NCI-H526 (cell line): ENCODE data around the gene ITPKB.
"Not testable (repeated sequence)": the region's sequence is repeated elsewhere in the genome, so short reads cannot be mapped to it uniquely, and the experiment has no call there.

ENCODE experiments used
- DNase-seq, 2 experiments: peaks; one replicate each; lab custom pipeline; 2025; lab: John Stamatoyannopoulos, UW

Gene ITPKB

DNA sequence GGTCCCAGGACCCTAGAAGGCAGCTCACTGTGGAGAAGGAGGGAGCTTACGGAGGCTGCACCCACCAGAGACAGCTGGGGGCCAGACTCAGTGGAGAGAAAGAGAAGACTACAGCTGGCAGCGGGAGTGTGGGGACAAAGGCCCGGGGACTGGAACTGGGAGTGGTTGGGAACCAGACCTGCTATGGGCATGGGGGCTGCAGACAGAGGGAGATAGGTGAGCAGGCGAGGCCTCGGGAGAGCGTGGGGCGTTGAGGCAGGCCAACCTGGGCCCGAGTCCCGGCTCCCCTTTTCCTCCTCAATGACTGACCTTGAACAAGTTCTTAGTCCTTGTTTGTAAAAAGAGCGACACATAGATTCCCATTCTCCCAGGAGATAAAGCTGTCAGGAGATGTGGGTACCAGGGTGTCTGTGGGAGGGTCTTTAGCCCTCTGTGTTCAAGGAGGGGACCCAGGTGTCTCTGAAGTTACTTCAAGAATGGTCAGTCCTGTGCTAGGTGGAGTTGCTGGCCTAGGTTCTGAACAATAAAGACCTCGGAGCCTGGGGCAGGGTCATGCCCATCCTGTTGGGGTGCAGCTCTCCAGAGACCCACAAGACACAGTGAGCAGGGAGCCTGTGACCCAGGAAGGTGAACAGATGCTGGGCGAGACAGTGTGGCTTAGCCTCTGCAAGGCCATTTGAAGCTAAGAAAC, 87.9 kb downstream of the ITPKB start:
- DNase-seq, result no peak

DNA sequence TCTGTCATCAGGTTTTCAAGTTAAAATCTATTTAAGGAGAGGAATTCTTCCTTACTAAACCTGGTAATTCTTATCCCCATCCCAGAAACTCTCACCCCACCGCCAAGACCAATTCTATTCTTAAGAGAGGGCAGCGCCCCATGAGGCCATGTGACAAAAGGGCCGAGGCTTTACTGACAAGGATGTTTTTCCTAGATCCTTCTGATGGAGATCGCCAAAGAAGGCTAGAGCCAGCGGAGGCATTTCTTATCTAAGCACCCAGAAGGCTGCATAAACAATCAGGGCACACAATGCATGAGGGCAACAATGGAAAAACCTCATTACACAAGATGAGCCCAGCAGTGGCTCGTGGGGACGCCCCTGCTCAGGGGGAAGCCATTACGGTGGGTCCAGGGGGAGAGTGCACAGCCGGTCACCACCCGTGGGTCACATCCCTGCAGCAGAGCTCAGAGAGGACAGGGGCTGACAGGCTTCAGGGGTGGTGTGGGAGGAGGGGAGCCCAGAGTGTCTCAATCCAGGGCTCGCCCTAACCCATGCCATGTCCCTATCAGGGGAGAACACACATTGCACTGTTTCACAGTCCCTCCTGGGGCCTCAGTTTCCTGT, 88.7 kb downstream of the ITPKB start:
- no peak for DNase-seq

GRCh38 chr1:226649780-226650179, 89.3 kb downstream of the ITPKB start:
- peak in 1 of 2 experiments; percentile 6 for DNase-seq

DNA sequence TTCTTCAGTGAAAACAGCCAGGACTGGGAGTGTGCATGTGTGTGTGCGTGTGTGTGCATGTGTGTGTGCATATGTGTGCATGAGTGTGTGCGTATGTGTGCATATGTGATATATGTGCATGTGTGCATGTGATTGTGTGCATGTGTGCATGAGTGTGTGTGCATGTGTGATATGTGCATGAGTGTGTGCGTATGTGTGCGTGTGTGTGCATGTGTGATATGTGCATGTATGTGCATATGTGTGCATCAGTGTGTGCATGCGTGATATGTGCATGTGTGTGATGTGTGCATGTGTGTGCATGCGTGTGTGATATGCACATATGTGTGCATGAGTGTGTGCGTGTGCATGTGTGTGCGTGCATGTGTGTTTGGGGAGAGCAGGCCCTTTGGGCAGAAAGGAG, 89.8 kb downstream of the ITPKB start:
- DNase-seq, result no peak

- no peak for DNase-seq
Observed at GRCh38 chr1:226648421-226648820, 90.7 kb downstream of the ITPKB start.

DNA sequence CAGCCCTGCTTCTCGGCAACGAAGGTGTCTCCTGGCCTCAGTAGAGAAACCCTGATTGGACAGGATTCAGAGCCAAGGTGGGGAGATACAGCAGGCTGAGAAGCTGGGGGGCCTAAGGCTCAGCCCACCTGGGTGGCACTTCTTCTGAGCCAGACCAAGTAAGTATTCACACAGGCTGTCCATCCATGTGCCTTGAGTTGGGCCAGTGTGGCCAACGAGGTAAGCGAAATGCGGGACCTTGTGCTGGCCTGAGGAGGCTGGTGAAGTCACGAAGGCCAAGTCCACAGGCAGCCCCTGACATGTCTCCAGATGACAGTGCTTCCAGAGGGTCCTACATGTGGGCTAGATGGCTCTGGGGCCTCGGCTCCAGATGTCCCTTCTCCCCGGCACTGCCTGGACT, 91.4 kb downstream of the ITPKB start:
- DNase-seq, result no peak

DNA sequence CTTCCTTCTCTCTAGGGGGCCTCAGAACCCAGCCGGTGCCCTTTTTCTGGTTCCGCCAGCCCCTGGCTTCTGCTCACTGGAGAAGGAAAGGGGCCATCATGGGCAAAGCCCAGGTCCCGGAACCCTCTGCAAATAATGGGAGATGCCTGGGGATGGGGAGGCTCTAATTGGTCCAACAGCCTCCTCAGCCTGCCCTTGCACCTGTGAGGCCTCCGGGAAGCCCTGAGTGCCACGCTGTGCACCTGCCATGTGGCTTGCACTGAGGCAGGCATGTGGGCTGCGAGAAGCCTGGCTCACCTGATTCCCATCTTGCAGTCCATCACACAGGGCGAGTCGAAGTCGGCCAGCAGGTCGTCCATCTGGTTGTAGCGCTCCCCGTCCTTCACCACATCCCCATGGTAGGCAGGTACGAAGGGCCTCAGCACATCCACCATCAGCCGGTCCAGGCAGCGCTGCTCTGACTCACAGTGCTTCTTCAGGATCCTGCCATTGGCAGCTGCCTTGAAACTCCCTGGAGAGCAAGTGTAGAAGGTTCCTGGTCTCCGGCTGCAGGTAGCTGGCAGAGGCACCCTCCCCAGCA, 92.1 kb downstream of the ITPKB start:
- no peak for DNase-seq

DNA sequence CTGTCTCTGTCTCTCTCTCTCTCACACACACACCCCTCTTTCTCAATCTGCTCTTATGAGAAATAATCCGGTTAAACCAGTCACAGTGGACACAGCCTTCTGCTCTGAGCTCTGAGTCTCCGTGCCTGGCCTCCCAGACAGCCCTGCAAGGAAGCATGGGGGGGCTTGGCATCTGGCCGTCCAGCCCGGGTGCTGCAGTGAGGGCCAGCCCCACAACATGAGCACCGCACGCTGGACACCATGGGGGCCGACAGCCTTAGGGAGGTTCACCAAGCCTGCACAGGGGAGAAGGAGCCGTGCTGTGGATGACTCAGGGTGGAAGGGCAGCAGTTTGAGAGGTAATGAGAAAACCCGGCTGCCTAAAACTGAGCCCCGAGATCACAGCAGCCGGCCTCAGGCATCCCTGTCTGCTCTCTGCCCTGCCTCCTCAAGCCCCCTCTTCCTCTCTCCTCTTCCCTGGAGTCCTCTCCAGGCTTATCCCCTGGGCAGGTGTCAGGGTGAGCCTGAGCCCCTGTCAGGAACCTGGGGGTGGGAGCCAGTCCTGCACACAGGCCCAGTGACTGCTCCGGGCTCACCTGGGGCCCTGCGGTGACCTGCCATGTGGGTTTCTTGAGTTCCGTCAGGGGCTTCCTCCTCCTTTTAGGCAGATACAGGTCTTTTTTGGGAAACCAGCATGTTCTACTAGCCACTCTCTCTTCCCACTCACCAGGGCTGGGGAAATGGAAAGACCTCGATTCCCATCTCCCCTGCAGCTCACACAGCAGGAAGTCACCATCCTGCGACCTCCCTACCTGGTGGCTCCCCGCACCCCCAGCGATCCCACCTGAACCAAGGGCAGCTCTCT, 92.8 kb downstream of the ITPKB start:
- no peak for DNase-seq

DNA sequence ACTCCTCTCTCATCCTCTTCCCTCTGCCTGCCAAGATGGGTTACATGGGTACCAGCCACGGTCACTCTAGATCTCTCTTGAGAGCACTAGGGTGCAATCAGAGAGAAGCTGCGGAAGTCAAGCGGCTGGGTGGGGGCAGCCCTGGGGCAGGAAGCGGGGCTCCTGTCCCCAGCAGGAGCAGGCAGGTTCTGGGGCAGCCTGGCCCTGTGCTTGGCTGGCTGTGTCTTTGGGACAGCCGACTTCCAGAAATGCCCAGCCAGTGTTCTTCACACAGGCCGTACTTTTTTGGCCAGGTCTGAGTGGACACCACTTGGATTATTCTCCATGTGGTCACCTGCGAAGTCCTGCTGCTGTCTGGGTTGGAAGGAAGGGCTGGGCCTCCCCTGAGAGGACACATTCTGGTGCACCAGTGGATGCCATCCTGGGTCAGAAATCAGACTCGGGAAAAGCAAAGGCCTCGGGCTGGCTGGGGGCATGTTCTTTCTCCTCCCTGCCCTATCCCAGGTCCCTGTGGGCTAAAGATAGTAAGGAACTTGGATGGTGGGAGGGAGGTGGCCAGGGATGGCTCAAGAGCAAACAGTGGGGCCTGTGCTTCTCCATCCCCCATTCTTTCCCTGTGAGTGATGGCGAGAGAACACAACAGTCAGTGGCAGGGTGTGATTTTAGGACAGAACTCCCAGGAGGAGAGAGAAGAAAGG, 93.7 kb downstream of the ITPKB start:
- no peak for DNase-seq

DNA sequence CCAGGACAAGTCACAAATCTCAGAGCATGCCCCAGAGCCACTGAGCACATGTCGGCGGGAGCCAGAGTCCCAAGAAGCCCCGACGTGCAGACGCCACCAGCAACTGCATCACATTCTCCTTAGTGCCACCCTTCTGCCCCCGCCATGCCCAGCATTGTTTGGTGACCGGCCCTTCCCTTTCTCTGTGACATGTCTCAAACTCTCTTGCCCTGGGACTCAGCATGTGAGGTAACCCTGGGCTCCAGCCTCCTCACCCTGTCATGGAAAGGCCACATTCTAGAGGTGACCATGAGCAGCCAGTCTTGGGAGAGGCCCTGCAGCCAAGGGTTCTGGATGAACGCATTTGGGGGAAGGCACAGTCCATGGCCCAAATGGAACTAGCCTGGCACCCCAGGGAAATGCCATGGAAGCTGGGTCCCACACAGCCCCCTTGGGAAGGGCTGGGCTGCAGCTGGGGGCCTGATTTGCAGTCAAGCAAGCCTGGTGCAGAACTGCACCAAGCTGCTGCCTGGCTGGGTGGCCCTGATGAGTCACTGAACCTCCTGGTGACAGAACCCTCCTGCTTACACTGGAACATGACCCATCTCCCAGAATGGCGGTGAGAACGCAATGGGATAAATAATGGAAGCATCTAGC, 94.4 kb downstream of the ITPKB start:
- no peak for DNase-seq

- no peak for DNase-seq
Observed at GRCh38 chr1:226643611-226644540, 95.2 kb downstream of the ITPKB start.

GRCh38 chr1:226643177-226643576, 95.9 kb downstream of the ITPKB start:
- no peak for DNase-seq

- no peak for DNase-seq
Observed at GRCh38 chr1:226642421-226642820, 96.7 kb downstream of the ITPKB start.

DNA sequence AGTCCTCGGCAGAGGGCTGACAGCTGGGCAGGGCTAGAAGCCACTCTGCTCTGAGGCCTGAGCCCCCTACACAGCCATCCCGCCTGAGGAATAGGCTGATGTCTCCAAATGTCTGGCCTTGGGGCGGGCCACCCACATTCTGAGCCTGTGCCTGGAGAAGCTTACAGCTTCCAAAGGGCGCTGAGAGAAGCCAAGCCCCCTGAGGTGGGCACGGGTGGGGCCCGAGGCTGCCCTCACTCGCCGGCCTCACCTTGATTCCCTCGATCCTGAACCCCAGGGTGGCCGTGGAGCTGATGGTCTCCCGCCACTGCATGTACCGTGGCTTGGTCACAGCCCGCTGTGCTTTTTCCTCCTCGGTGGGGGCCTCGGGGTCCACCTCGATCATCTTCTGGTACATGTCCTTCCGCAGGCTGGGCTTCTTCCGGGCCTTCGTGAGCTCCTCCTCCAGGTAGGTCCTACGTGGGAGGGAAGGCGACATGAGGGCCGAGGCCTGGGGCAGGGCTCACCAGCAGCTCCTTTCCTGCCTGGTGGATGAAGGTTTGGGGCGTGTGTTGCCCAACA, 97.3 kb downstream of the ITPKB start:
- no peak for DNase-seq

DNA sequence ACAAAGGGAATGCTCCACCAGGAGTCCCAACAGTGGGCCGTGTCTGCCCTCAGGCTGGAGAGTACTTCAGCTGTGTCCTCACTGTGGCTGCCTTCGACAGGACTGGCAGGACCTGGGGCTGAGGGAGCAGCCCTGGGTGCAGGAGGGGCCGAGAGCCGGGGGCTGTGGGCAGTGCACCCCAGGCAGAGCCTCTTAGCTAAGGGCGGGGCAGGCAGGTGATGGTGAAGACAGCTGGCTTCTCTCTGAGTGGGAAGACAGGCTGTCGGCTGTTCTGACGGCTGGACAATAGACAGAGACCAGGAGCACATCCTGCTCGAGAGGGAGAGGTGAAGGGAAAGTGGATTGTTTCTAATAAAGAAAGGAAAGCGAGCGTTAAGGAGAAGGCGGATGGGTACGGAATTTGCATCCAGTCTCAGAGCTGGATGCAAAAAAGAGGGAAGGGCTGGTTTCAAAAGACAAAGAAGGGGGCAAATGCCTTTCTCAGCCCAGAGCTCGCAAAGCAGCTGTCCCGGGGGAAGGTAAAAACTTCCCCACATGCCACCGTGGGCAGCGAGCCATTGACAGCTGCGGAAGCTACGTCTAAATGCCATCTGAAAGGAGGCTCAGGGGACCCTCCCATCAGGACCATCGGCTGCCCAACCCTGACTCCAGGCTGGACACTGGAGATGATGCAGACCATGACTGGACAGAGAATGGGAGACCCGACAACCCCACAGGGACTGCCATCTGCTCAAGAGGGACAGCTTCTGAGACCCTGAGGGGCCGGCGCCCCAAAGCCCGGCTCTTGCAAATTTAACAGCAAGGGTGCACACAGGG, 98.6 kb downstream of the ITPKB start:
- peak in 1 of 2 experiments; percentile 35 for DNase-seq

DNA sequence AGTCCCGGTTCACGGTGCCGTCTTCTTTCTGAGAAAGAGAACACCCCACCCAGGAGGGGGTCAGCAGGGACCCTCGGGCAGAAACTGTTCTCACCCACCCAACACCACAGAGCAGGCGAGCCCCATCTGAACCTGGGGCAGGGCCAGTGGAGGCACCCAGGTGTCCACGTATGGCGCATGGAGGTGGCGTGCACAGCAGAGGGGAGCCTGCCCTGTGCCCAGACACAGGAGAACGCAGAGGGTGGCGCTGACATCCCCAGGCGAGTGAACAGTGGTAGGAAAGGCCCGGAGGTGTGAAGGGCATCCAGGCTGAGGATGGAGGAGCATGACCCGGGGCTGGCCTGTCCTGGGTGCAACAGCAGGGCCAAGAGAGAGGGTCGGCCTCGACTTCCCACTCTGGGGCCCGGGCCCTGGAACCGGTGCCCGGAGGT, 99.4 kb downstream of the ITPKB start:
- no peak for DNase-seq

DNA sequence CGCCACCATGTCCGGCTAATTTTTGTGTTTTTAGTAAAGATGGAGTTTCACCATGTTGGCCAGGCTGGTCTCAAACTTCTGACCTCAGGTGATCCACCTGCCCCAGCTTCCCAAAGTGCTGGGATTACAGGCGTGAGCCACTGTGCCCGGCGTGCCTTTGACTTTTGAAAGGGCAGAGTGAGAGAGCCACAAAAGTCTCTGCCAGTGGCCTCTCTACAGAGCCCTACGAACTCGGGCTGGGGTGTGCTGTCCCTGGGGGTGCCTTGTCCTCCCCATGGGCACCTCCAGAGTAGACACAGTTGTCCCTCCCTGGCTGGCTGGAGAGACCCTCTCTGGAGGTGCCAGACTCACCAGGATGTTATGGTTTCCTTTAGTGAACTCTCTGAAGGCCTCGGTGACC, 99.9 kb downstream of the ITPKB start:
- not testable (repeated sequence) for DNase-seq

- no peak for DNase-seq
Observed at GRCh38 chr1:226638608-226639007, 100.5 kb downstream of the ITPKB start.

GRCh38 chr1:226638001-226638601, 101.0 kb downstream of the ITPKB start:
- no peak for DNase-seq
